A673 (cell line): Measurements from ENCODE around the gene AARS2.

ENCODE experiments used
- CTCF ChIP-seq: fragments of 300-800, 200-600 bp; sonication (generic); conservative IDR thresholded peaks from 2 replicates; pipeline ENCODE4 v1.5.1; 2017; ENCODE audit warnings: low read depth, mild to moderate bottlenecking, antibody characterized with exemption, low read length, moderate library complexity, mixed read lengths
- EZH2 ChIP-seq: fragments of 200-600 bp; sonication (generic); IDR thresholded peaks from 2 replicates; pipeline ENCODE4 v1.6.1; 2017; ENCODE audit warnings: borderline replicate concordance, low read depth, mild to moderate bottlenecking, mixed read lengths, antibody characterized with exemption, low read length; ENCODE audit not compliant: poor library complexity, severe bottlenecking

DNA sequence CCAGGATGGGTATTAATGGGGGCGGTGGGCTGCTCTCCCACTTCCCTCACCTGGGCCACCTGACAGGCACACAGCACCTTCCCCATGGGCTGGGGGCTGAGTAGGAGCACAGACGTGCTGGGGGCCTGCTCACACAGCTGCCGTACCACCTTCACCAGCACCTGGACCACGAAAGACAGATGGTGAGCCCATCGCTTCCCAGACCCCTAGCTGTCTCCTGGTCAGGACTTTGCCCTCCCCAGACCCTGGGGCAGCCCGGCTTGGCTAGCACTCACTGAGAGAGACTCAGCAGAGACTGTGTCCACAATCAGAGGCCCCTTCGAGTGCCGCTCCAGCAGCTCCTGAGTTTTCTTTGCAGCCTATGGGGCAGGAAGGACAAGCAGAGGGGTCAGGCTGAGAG lies 12.0 kb downstream of the AARS2 start:
- no peak for TF ChIP-seq EZH2
- TF ChIP-seq CTCF, result no peak
